HepG2 (cell line): Measurements from ENCODE around the gene NDUFAF3. TPM values are rescaled to one million over a fixed set of nuclear protein-coding genes. Genes with fewer than 3 reads are reported as not detected.

ENCODE experiments used
- ATF3 ChIP-seq: sonication (generic); formaldehyde crosslinking; IDR thresholded peaks from 2 replicates; pipeline ENCODE4 v1.4.0; 2020; ENCODE audit warnings: missing genetic modification reagents
- FOSL2 ChIP-seq: sonication (generic); formaldehyde crosslinking; IDR thresholded peaks from 2 replicates; pipeline ENCODE4 v1.4.0; 2020; ENCODE audit warnings: missing genetic modification reagents
- FOXM1 ChIP-seq: sonication (generic); formaldehyde crosslinking; IDR thresholded peaks from 2 replicates; pipeline ENCODE4 v1.5.0; 2020; ENCODE audit warnings: missing genetic modification reagents
- HDAC1 ChIP-seq: sonication (generic); formaldehyde crosslinking; IDR thresholded peaks from 2 replicates; pipeline ENCODE4 v1.5.1; 2020; ENCODE audit warnings: mild to moderate bottlenecking, missing genetic modification reagents
- NONO ChIP-seq, 2 experiments: fragments of 450-650 bp in 1 of 2; sonication (generic) in 1 of 2; formaldehyde crosslinking in 1 of 2; IDR thresholded peaks in 1 of 2; conservative IDR thresholded peaks in 1 of 2; 2 replicates each; pipeline versions ENCODE4 v1.6.1 to v1.8.0; 2017 to 2022; ENCODE audit warnings: mild to moderate bottlenecking in 1 of 2, missing genetic modification reagents in 1 of 2, moderate library complexity in 1 of 2
- SP2 ChIP-seq: sonication (generic); formaldehyde crosslinking; IDR thresholded peaks from 2 replicates; pipeline ENCODE4 v1.5.1; 2020; ENCODE audit warnings: mild to moderate bottlenecking, missing genetic modification reagents
- ZBTB14 ChIP-seq: sonication (generic); formaldehyde crosslinking; IDR thresholded peaks from 2 replicates; pipeline ENCODE4 v1.4.0; 2020; ENCODE audit warnings: missing genetic modification reagents
- ZFP90 ChIP-seq: sonication (generic); formaldehyde crosslinking; IDR thresholded peaks from 2 replicates; pipeline ENCODE4 v1.8.0; 2022; ENCODE audit warnings: missing genetic modification reagents, mild to moderate bottlenecking, inconsistent platforms, borderline replicate concordance
- ZFY ChIP-seq: sonication (generic); formaldehyde crosslinking; IDR thresholded peaks from 2 replicates; pipeline ENCODE4 v1.4.0; 2020; ENCODE audit warnings: missing genetic modification reagents
- ZHX2 ChIP-seq, 2 experiments: sonication (generic) in 1 of 2; formaldehyde crosslinking in 1 of 2; IDR thresholded peaks; 2 replicates each; pipeline versions ENCODE4 v1.6.1 to v1.9.0; 2014 to 2022; ENCODE audit warnings: antibody characterized with exemption in 1 of 2, borderline replicate concordance in 1 of 2, inconsistent platforms in 1 of 2, low read depth in 1 of 2, missing genetic modification reagents in 1 of 2
- ZNF180 ChIP-seq: sonication (generic); formaldehyde crosslinking; IDR thresholded peaks from 2 replicates; pipeline ENCODE4 v1.4.0; 2020; ENCODE audit warnings: low read depth, missing genetic modification reagents, borderline replicate concordance
- ZNF367 ChIP-seq: sonication (generic); formaldehyde crosslinking; IDR thresholded peaks from 2 replicates; pipeline ENCODE4 v1.4.0; 2020; ENCODE audit warnings: missing genetic modification reagents, borderline replicate concordance
- ZNF878 ChIP-seq: sonication (generic); formaldehyde crosslinking; IDR thresholded peaks from 2 replicates; pipeline ENCODE4 v1.8.1; 2023; ENCODE audit warnings: mild to moderate bottlenecking, missing genetic modification reagents, moderate library complexity
- ZSCAN25 ChIP-seq: sonication (generic); formaldehyde crosslinking; IDR thresholded peaks from 2 replicates; pipeline ENCODE4 v1.8.0; 2022; ENCODE audit warnings: mild to moderate bottlenecking, missing genetic modification reagents
- ZSCAN30 ChIP-seq: sonication (generic); formaldehyde crosslinking; IDR thresholded peaks from 2 replicates; pipeline ENCODE4 v1.5.0; 2020; ENCODE audit warnings: mild to moderate bottlenecking, missing genetic modification reagents
- ZZZ3 ChIP-seq: sonication (generic); formaldehyde crosslinking; IDR thresholded peaks from 2 replicates; pipeline ENCODE4 v1.4.0; 2020; ENCODE audit warnings: missing genetic modification reagents, mild to moderate bottlenecking, borderline replicate concordance
- polyA plus RNA-seq, 8 experiments: library from polyadenylated mRNA; depleted of rRNA in 3 of 8; stranded (reverse) in 7 of 8; unstranded in 1 of 8; fragments of >200 nt; fragmentation: Illumina TruSeq in 4 of 8; extraction: Trizol in 4 of 8; gene quantifications; 2 replicates each; pipeline versions ENCODE4 v1.2.1 to v1.2.3, GENCODE V29; 2011 to 2016; ENCODE audit warnings: low read depth in 4 of 8, missing spikeins in 1 of 8, mixed read lengths in 1 of 8; ENCODE audit not compliant: insufficient read depth in 1 of 8
- total RNA-seq, 5 experiments: library from RNA; depleted of rRNA; stranded (reverse); fragments of >200 nt; fragmentation: Illumina TruSeq; extraction: Trizol; gene quantifications; 2 replicates each; pipeline ENCODE4 v1.2.3, GENCODE V29; 2016; ENCODE audit warnings: low read depth in 1 of 5
- TF ChIP-seq, protein P1 (sequence below): sonication (generic); formaldehyde crosslinking; IDR thresholded peaks from 2 replicates; pipeline ENCODE4 v1.4.0; 2020; ENCODE audit warnings: low read depth, missing genetic modification reagents

The NDUFAF3 gene
- total and polyA plus RNA-seq, 2 of the 13 experiments (the other 11 are each of a cell fraction or from before 2014, with no cell fraction given): 39.0 to 50.0 TPM

DNA sequence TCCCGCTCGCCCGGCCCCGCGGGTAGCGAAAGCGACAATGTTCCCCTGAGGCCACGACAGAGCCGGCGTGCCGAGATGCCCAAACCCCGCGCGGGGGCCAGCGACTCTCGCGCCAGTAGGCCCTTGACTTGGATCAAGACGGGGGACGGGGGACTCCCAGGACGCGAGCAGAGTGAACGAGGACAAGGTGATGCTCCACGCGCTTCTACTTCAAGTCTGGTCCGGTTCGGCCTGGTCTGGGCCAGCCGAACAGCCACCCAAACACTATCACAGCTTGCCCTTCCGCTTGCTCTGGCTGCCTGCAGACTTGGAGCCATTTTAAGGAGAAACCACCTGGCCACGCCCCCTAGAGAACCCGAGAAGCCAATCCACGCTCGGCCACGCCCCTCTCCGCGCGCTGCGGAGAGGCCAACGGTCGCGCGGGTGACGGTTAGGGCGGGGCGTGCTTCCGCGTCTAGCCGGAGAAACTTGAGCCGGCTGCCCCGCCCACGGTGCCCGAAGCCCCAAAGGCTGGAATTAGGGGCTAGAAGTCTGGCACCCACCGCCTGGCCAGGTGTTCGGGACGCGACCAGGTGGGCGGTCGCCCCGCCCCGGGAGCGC lies 608 bp upstream of the NDUFAF3 start (continued):
- peak; percentile 53; the same call in 1 of the 2 replicates for TF ChIP-seq ZHX2 (IDR thresholded peaks at IDR 0.05; ENCODE audit: low read depth)
- TF ChIP-seq ZHX2 (CRISPR knock-in tag; IDR thresholded peaks at IDR 0.05; ENCODE audit: borderline replicate concordance): no peak; the same call in 1 of the 2 replicates
- peak; percentile 87 for TF ChIP-seq HDAC1 (CRISPR knock-in tag)
- no peak for TF ChIP-seq NONO (IDR thresholded peaks at IDR 0.05)
- no peak; the same call in 1 of the 2 replicates for TF ChIP-seq NONO (CRISPR knock-in tag; conservative IDR thresholded peaks at IDR 0.05)
- peak; percentile 52 for TF ChIP-seq FOSL2 (CRISPR knock-in tag)
- TF ChIP-seq, protein P1, sequence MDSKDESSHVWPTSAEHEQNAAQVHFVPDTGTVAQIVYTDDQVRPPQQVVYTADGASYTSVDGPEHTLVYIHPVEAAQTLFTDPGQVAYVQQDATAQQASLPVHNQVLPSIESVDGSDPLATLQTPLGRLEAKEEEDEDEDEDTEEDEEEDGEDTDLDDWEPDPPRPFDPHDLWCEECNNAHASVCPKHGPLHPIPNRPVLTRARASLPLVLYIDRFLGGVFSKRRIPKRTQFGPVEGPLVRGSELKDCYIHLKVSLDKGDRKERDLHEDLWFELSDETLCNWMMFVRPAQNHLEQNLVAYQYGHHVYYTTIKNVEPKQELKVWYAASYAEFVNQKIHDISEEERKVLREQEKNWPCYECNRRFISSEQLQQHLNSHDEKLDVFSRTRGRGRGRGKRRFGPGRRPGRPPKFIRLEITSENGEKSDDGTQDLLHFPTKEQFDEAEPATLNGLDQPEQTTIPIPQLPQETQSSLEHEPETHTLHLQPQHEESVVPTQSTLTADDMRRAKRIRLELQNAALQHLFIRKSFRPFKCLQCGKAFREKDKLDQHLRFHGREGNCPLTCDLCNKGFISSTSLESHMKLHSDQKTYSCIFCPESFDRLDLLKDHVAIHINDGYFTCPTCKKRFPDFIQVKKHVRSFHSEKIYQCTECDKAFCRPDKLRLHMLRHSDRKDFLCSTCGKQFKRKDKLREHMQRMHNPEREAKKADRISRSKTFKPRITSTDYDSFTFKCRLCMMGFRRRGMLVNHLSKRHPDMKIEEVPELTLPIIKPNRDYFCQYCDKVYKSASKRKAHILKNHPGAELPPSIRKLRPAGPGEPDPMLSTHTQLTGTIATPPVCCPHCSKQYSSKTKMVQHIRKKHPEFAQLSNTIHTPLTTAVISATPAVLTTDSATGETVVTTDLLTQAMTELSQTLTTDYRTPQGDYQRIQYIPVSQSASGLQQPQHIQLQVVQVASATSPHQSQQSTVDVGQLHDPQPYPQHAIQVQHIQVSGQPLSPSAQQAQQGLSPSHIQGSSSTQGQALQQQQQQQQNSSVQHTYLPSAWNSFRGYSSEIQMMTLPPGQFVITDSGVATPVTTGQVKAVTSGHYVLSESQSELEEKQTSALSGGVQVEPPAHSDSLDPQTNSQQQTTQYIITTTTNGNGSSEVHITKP (CRISPR knock-in tag): peak; percentile 26; the same call in 1 of the 2 replicates
- no peak for TF ChIP-seq ZFP90
- TF ChIP-seq ZSCAN25 (CRISPR knock-in tag): no peak
- no peak for TF ChIP-seq ZSCAN30
- 0 out of 2 replicates have a peak, but pooled peaks have one; percentile 42 for TF ChIP-seq ZNF180 (CRISPR knock-in tag)
- TF ChIP-seq ZZZ3: peak; percentile 83
- TF ChIP-seq ZNF367 (CRISPR knock-in tag): peak; percentile 7
- no peak for TF ChIP-seq ZBTB14
- no peak for TF ChIP-seq ATF3 (CRISPR knock-in tag)
- TF ChIP-seq FOXM1: no peak
- TF ChIP-seq SP2: peak; percentile 16
- TF ChIP-seq ZNF878: 0 out of 2 replicates have a peak, but pooled peaks have one; percentile 26
- TF ChIP-seq ZFY (CRISPR knock-in tag): peak; percentile 98
